ENCODE data around the gene BACH2. TPM values are rescaled to one million over a fixed set of nuclear protein-coding genes. Genes with fewer than 3 reads are reported as not detected.
A peak's percentile ranks its signal among the peaks of the same experiment; 100 is the strongest.
"Not testable (repeated sequence)": the region's sequence is repeated elsewhere in the genome, so short reads cannot be mapped to it uniquely, and the experiment has no call there.

The BACH2 gene
- total RNA-seq, 1 donor from 2014 or later: 1.5 TPM

DNA sequence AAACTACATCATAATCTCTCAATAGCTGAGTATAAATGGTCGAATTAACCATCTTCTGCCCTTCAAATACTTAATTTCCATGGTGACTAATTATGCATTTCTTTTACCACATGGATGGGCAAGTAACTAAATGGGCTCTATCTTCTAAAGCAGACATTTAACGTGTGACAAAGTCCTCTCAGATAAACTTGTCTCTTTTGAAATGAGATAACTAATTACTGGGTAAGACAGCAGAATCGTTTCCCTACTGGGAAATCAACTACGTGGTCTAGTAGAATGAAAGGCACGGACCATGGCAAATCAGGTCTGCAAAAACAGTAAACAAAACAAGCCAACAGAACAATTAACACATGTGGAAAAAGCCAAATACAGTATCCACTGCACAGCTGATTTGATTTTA is 137.7 kb downstream of the BACH2 start:
- no peak for DNase-seq (ENCODE audit: low read depth in 2 of 2)

DNA sequence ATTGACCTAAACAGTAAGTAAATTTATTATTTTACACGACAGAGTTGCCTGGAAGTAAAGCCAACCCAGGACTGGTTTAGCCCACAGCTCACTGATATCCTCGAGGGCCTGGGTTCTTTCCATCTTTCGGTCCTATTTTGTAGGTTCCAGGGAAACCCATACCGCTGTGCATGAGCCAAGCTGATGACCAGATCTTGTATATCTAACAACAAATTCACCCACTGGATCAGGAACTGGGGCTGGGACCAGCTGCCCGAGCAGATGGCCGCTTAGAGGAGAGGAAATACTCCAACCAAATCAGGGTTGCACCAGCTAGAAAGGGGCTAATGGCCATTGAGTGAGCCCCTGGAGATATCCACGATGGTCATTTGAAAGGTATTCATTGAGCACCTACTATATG is 139.2 kb downstream of the BACH2 start:
- DNase-seq (ENCODE audit: low read depth in 2 of 2): no peak

DNA sequence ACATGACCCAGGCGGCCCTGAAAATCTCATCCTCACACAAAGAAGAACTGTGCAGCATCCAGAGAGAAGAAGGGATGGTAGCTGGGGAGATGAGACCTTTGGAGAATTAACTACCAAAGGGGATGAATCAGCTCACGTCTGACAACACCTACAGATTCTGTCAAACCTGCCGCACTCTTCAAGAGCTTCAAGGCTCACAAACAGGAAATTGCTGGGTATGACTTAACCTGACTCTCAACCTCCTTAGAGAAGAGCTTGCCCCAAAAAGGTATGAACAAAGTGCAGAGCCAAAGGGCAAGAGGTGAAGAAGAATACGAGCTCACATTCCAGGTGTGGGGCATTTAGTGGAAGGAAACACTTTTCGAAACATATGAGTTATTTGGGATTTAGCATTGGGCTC is 139.8 kb downstream of the BACH2 start:
- no peak for DNase-seq (ENCODE audit: low read depth in 2 of 2)

DNA sequence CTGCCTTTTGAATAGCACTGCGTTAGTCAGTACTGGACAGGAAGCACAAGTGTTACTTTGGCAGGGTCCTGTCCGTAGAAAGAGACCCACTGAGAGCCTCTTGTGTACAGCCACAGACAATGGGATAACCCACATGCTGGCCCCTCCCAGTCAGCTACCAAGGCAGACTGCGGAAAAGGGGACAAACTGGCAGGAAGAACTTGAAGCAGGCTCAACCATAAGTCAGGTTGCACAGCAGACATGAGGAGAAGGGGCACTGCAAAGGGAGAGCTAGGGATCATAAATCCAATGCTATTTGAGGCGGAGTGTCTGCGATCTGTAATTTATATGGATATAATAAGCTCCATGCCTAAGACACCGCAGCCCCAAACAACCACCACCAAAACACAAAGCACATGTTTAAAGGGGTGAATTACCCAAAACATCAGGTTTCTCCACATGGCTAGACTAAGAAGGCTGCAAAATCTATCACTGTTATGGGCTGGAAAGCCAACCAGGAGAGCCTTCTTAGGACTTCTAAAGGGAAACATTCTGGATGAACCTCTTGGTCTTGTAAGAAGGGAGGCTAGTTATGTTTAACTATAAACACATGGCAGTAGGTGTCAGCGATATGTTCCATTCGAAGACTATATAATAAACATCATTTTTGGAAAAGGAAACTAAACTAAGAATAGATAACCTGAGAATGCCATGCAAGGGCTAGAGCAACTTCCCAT is 141.7 kb downstream of the BACH2 start:
- DNase-seq (ENCODE audit: low read depth in 2 of 2): peak in 1 of 2 donors; percentile 31

DNA sequence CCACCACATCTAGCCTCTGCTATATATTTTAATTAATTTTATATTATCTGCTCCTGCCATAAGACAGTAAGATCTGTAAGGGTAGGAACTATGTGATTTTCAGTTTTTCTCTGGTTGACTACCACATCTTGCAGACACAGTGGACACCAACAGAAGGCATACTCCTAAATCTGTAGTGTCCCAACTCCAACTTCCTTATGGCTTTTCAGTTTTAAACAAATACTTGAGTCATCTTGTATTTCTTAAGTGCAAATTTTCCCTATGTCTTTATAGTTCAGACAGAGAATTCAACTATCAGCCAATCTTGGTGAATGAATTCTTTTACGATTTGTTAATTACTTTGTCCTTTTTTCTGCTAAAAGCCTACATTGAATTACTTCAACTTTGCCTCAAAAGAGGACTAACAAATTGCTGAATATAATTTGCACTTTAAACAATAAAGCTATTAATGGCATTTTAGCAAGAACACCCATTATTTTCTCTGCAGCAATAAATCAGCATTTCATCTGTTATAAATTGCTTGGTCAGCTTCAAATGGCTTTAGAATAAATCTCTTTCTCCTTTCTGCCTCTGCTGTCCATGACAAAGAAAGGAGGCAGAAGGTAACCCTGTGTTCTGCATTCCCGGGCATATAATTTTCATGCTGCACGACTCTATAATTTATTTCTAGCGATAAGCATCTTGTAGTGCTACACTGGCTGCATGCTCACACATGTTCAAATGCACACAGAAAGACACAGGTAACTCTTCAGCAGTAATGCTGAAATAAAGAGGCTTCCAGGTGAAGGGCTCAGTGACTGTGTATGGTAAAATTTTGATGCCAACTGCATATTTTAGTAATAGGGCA is 144.8 kb downstream of the BACH2 start:
- DNase-seq (ENCODE audit: low read depth in 2 of 2): no peak

DNA sequence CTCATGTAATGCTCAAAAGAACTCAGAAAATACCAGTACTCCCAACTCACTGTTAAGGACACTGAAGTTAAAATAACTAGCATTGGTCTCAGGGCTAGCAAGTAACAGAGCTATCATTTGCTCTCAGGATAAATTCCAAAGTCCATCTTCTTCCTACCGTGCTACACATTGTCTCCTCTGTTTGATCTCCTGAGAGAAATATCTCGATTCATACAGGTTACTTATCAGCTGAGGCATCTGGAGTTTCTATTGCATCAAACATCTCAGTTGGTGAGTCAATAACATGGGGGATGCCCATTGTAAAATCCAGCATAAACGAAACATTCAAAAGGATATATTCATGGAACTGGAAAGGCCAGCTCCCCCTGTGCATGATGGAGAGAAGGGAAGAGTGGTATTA is 147.4 kb downstream of the BACH2 start:
- no peak for DNase-seq (ENCODE audit: low read depth in 2 of 2)

DNA sequence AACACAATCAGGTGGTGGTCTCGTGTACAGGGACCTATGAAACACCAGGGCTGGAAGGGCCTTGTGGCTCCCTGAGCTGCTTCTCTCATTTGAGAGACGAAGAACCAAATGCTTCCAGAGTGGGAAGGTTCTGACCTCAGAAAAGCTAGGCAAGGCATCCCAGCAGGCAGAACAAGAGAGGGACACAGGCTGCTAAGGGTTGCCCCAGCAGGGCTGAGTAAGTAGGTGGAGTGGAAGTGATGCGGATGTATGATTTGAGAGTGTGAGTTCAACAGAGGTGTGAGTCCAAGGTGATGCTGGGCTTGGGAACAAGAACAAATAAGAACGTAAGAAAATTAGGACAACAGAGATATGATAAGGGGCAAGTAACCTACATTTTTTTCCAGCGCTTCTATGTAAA is 147.8 kb downstream of the BACH2 start:
- DNase-seq (ENCODE audit: low read depth in 2 of 2): no peak

DNA sequence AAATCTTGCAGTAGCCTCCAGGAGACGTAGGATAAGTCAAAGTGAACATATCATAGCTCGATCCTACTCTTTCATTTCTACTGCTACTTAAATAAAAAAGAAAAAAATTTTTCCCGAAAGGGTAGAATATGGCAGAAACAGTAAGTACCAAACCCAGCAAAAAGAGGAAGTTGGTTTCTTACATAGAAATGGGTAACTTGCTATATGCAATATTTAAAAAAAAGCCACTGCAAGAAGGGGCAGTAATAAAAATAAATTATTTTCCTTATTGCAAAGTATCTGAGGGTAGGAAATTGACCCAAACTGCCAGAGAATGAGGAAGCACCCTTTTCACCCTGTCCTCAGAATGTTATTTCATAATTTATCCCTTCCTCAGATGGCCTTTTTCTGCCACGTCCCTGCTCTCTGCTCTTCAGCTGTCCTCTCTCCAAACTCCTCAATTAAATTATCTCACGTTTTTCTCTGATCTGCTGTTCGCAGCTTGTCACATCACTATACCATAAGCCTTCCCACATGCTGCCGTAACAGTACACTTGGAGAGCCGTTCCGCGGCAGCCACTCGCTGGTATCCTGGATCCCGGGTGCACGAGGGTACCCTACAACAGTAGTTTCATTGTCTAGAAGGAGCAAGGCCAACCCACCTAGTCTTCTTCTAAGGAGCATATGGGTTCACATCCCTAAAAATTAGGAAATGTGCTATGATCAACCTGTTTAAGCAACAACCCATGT is 149.6 kb downstream of the BACH2 start:
- no peak for DNase-seq (ENCODE audit: low read depth in 2 of 2)

DNA sequence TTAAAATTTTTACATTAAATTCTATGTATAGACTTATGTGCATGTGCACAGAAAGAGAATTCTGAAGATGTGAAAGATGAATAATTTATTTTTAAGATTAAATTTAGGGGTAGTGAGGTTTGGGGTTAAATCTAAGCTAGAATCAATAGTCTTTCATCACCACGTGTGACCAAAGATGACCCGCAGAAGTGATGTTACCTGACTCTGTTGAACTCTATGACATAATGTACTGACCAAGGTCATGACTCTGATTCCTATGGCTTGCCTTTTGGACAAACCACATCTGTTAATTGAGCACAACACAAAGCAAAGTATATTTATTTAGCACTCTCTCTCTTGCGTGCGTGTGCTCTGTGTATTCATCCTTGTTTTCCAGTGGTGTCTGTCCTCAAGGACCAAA is 150.6 kb downstream of the BACH2 start:
- no peak for DNase-seq (ENCODE audit: low read depth in 2 of 2)

DNA sequence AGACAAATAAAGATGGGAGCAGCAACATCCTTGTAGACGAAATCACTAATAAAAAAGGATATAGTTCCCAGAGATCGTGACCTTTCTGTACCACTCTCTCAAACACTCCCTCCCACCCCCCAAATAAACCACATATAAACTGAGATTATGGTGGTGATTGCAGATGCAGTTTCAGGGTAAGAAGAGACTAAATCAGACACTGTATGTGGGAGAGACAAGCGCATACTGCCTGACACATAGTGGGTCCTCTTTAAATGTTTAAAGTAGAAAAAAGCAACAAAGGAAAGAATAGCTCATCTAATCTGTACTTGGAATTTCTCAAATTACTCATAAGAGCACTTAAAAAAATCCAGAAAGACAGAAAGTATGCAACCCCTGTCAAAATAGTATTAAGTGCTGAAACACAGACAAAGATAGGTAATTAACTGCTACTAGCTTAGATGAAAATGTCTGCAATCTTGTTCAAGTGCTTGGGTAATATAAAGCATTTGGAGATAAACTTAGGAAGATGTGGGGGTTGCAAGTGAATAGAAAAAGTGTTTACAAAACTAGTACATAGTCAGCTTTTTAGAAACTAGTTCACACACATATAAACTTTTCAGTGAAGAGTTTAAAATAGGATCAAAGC is 151.6 kb downstream of the BACH2 start:
- DNase-seq (ENCODE audit: low read depth in 2 of 2): no peak

DNA sequence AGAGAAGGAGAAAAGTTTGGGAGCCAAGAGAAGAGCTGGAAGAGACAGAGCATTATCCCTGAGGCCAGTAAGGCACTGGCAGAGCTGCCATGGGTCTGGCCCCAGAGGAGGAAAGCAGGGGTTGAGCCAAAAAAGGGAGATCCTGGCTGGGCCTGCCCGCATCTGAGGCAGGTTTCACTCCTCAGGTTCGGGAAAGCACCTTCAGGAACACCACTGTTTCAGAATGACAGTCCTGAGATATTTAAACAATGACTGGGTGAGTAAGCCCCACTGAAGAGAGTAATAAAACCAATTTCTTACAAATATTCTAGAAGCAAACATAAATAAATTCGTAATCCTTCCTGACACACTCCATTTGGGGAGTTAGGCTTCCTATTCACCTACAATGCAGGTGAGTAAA is 152.2 kb downstream of the BACH2 start:
- no peak for DNase-seq (ENCODE audit: low read depth in 2 of 2)

DNA sequence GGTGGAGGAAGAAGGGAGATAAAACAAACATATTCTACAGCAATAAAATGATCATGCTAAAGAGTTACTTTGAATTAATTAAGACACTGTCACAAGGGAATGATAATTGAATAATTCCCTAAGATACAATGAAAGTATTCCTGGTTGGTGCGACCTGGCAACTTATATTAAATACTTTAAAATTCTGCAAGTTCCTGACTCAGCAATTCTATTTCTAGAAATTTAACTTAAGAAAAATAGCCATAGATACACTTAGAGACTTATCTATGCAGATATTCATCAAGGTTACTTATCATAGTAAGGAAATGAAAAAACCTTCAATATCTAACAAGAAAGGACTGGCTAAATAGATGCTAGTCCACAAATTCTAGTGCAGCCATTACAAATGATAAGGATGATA is 156.0 kb downstream of the BACH2 start:
- DNase-seq (ENCODE audit: low read depth in 2 of 2): no peak

DNA sequence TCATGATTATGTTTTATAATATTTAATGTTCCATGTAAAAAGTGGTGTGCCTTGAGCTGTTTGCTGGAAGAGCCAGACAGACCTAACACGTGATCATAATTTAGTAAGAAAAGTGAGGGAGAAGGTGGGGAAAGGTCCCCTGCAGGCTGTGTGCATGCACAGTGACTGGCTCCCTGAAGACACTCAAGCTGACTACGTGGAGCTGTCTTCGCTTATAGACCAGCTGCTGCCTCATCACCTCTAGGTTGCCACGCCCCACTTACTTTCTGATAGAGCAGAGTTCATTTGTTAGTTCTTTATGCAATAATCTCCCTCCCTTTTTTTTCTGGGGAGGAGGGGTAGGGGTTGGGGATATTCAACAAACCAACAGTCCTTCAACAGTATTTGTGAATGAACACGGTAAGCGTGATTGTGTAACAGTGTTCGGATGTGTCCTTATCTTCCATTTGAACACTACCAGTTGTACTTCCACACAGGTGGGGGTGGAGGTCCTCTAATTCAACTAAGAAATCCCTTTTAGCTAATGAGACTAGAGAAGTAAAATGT is 157.3 kb downstream of the BACH2 start:
- no peak for DNase-seq (ENCODE audit: low read depth in 2 of 2)

DNA sequence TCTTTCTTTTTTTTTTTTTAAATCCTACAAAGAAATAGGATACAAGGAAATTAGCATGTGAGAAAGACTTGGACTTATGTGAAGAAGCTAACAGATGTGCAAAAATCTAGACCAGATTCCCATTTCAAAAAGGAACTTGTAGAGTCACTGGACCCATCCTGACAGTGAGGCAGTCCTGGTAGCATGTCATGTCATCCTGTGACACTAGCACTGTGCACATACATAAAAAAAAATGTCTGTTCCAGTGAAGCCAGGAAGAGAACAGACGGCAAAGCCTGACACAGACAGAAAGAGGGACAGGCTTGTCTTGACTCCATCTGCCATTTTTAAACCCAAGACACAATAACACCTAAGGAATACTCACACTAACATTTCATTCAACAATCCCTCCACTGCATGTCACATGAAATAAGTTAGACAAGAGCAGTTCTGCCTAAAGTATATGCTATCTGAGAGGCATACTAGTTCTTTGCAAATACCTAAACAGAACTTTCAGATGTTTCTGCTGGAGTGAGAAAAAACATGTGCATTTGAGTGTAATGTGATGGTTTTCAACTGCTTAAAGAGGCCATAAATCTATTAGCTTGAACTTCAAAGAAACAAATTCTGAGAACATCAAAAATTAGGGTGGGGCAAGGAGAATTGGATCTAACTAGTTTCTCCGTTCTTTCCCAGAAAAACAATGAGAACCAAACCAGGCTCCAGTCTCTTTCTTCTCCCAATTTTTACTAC is 159.6 kb downstream of the BACH2 start:
- DNase-seq (ENCODE audit: low read depth in 2 of 2): no peak

DNA sequence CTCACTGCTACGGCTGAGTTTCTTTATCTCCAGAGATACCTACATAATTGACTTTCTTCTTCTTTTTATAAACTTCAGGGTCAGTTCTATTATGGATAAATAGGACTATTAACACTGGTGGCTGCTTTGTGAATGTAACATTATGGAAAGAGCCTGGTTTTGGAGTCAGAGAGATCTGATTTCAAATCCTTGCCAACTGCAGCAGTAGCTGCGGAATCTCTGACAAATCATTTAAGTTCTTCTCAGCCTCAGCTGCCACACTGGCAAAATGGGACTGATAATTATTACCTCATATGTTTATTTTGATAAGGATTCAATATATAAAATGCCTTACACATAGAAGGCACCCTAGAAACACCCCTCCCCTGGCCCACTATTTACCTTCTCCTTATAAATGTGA is 160.5 kb downstream of the BACH2 start:
- no peak for DNase-seq (ENCODE audit: low read depth in 2 of 2)

DNA sequence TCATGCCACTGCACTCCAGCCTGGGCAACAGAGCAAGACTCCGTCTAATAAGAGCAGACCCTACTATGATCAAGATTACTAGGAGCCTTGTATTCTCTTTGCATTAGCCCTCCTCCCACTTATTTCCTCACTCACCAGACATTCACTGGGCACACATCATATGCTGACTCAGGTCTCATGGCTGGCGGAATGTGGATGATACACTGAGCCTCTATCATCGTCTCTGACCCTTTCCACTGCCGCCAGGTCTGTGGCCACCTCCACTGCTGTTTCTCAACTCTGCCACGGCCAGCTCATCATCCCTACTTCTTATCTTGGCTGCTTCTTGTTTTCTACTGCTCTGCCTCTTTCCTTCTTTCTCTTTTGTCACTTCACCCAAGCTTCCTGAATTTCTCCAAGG is 161.0 kb downstream of the BACH2 start:
- no peak for DNase-seq (ENCODE audit: low read depth in 2 of 2)

DNA sequence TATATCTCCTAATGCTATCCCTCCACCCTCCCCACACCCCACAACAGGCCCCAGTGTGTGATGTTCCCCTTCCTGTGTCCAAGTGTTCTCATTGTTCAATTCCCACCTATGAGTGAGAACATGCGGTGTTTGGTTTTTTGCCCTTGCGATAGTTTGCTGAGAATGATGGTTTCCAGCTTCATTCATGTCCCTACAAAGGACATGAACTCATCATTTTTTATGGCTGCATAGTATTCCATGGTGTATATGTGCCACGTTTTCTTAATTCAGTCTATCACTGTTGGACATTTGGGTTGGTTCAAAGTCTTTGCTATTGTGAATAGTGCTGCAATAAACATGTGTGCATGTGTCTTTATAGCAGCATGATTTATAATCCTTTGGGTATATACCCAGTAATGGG is 163.0 kb downstream of the BACH2 start:
- not testable (repeated sequence) for DNase-seq (ENCODE audit: low read depth in 2 of 2)

DNA sequence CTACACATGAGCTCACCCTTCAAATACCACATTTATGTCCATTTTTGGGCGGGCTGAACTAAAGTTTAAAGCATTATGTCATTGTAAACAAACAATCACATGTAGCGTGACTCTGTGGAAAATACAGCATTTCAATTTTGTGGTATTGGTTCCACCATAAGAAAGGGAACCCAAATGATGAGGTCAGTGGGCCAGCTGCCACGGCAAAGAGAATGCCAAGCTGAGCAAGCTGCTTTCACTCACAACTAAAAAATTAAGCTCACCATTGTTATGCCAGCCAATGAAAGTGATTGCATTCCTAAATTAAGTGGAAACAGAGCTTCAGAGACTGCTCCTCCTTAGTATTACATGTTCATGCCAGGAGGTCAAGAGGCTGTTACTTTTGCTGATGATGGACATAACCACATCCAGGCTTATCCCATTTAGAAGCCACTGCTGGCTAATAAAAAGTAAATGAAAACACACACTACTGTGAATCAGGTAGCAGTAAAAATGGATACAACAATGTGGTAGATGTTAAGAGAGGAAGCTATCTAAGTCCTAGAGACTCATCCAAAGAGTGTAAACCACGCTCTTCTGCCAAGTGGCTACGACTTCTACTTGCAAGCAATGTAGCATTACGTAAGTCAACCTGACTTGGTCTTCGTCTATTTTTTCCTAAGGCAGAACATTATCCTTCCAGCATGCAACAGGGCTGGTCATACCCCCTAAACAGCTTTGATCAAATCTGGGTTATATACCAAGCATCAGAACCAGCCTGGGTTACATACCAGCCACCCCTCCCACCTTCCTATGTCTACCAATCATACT is 164.8 kb downstream of the BACH2 start:
- no peak for DNase-seq (ENCODE audit: low read depth in 2 of 2)

DNA sequence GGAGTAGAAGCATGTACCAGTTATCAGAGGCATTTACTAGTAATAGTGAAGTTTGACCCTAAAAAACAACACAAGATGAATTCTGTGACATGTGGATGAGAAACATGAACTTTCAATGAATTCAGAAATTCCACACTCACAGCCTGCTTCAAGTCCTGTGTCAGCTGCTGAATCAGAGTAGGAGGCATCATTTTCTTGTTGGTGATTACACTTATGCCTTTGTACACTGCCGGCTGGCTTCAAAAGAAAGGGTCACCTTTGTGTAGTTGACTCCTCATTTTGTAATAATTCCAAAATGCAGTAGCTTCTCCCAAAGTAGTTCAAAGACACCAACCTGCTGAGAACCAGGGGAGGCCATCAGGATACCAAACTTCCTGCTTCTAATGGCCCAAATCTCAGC is 165.5 kb downstream of the BACH2 start:
- DNase-seq (ENCODE audit: low read depth in 2 of 2): no peak

DNA sequence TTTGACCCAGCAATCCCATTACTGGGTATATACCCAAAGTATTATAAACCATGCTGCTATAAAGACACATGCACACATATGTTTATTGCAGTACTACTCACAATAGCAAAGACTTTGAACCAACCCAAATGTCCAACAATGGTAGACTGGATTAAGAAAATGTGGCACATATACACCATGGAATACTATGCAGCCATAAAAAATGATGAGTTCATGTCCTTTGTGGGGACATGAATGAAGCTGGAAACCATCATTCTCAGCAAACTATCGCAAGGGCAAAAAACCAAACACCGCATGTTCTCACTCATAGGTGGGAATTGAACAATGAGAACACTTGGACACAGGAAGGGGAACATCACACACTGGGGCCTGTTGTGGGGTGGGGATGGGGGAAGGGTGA is 168.0 kb downstream of the BACH2 start:
- DNase-seq (ENCODE audit: low read depth in 2 of 2): not testable (repeated sequence)
